Measurements from ENCODE around the gene AP4M1.

Gene AP4M1

DNA sequence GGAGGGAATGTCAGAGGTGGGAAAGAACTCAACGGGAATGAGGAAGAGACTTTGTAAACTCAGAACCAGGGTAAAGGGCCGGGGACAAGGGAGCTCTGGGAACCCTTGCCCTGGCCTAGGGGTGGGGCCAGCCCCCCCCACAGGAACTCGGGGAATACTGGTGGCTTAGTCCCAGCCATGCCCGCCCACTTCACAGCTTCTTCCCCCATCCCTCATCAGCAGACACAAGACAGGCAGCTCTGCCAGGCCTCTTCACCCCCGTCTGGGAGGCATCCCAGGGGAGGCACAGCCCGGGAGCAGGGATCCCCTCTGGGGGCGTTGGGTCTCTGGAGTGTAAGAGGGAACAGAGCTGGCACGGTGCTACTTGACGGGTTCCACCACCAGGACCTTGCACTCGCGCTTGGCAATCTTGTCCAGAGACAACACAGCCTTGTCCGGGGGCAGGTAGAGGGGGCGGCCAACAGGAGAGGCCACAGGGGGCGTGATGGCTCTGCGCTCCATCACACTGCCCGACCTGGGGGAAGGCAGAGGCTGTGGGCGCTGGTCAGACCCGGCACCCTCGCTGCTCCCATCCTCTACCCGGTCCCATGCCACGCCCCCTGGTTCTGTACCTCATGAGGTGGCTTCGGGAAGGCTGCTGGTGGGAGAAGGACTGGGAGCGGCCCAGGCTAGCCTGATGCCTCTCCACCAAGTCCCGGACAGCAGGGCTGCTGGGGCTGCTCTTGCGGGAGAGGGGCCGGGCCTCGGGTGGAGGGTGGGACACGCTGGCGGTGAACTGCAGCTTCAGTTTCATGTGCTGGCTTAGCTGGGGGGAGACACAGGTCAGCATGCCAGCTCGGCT is 53.4 kb downstream of the AP4M1 start:
- H3K27ac ChIP-seq (ENCODE audit: poor library complexity, severe bottlenecking), result no peak overlapping the region
- no peak overlapping the region for H3K4me3 ChIP-seq (ENCODE audit: severe bottlenecking)
- TF ChIP-seq, protein P1, sequence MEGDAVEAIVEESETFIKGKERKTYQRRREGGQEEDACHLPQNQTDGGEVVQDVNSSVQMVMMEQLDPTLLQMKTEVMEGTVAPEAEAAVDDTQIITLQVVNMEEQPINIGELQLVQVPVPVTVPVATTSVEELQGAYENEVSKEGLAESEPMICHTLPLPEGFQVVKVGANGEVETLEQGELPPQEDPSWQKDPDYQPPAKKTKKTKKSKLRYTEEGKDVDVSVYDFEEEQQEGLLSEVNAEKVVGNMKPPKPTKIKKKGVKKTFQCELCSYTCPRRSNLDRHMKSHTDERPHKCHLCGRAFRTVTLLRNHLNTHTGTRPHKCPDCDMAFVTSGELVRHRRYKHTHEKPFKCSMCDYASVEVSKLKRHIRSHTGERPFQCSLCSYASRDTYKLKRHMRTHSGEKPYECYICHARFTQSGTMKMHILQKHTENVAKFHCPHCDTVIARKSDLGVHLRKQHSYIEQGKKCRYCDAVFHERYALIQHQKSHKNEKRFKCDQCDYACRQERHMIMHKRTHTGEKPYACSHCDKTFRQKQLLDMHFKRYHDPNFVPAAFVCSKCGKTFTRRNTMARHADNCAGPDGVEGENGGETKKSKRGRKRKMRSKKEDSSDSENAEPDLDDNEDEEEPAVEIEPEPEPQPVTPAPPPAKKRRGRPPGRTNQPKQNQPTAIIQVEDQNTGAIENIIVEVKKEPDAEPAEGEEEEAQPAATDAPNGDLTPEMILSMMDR (IDR thresholded peaks at IDR 0.05; ENCODE audit: poor library complexity, severe bottlenecking), result no peak
- no peaks in the 10 kb centered on the region for H3K27me3 ChIP-seq (ENCODE audit: insufficient read depth, poor library complexity, severe bottlenecking)
- ATAC-seq (ENCODE audit: low read depth) (no peak), DNase-seq (ENCODE audit: low spot score) (no peak)
- peaks cover 5% of the 10 kb centered on the region for H3K4me1 ChIP-seq (ENCODE audit: insufficient read depth, poor library complexity, severe bottlenecking)
- no peaks in the 10 kb centered on the region for H3K9me3 ChIP-seq (ENCODE audit: severe bottlenecking)
- H3K36me3 ChIP-seq (ENCODE audit: low read depth), result peaks cover 54% of the 10 kb centered on the region

DNA sequence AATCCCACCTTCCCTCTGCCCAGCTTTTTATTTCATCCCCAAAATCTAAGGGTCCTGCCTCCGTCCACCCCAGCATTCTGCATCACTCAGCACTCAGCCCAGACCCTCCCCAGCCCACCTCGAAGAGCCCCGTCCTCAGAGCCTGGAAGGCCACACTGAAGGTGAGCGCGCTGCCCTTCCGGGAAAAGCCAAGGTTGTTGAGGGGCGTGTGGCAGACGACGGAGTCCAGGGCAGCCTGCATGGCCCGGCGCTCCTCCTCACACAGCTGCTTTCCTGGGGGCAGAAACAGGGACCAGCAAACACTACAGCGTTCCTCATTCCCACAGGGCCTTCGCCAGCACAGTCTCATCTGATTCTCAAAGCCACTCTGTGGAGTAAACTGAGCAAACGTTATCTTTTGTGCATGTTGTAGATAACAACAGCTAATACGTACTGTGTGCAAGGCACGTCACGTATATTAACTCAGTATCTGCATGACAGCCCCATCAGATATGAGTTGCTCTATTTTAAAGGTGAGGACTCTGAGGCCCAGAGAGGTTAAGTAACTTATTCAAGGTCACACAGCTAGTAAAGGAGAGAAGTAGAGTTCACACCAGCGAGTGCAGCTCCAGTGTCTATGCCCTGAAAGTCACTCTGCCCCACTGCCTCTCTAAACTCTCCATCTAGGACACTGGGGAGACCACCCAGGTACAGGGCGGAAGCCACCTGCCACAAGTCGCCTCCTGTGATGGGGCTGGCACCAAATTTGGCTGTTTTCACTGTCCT is 54.3 kb downstream of the AP4M1 start:
- H3K4me3 ChIP-seq (ENCODE audit: severe bottlenecking), result no peak overlapping the region
- DNase-seq (ENCODE audit: low spot score) (no peak), ATAC-seq (ENCODE audit: low read depth) (no peak)
- no peaks in the 10 kb centered on the region for H3K27me3 ChIP-seq (ENCODE audit: insufficient read depth, poor library complexity, severe bottlenecking)
- no peaks in the 10 kb centered on the region for H3K4me1 ChIP-seq (ENCODE audit: insufficient read depth, poor library complexity, severe bottlenecking)
- no peak overlapping the region for H3K27ac ChIP-seq (ENCODE audit: poor library complexity, severe bottlenecking)
- H3K36me3 ChIP-seq (ENCODE audit: low read depth), result peaks cover 46% of the 10 kb centered on the region
- H3K9me3 ChIP-seq (ENCODE audit: severe bottlenecking), result no peaks in the 10 kb centered on the region
- TF ChIP-seq, protein P1 (IDR thresholded peaks at IDR 0.05; ENCODE audit: poor library complexity, severe bottlenecking), result no peak

DNA sequence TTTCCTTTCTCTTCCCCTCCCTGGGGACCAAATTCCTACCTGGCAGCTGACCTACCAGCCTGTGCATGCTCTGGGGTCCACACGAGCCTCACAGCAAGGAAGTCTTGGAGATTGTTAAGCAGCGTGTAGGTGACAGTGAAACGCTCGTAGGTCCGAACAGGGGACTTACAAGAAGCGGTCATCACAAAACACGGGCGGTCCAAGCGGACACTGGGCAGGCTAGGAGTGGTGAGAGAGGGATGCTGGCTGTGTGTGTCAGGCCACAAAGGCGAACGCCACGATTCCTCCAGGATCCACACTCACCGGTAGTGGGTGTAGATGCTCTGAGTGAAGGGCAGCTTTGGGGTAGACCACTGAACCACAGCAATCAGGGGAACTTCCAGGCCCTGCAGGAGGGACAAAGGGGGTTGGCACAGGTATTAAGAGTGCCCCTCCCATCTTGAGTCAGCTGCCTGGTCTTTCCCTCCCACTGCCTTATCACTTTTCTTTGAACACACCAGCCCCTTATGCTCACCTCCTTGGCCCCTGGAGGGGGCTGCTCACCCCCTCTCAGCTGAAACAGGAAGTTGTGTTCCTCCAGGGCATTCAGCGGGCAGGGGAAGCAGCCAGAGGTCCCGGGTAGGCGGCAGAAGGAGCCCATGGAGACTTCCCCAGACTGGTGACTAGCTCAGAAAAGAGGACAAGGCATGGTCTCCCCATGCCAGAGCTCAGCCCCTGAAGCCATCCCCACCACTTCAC is 55.1 kb downstream of the AP4M1 start:
- Histone ChIP-seq H3K4me3 (ENCODE audit: severe bottlenecking) (no peak overlapping the region), H3K4me1 (ENCODE audit: insufficient read depth, poor library complexity, severe bottlenecking) (no peaks in the 10 kb centered on the region), H3K27me3 (ENCODE audit: insufficient read depth, poor library complexity, severe bottlenecking) (no peaks in the 10 kb centered on the region), H3K36me3 (ENCODE audit: low read depth) (peaks cover 42% of the 10 kb centered on the region), H3K27ac (ENCODE audit: poor library complexity, severe bottlenecking) (peak overlapping the region; percentile 71), H3K9me3 (ENCODE audit: severe bottlenecking) (no peaks in the 10 kb centered on the region)
- no peak for ATAC-seq (ENCODE audit: low read depth)
- no peak for DNase-seq (ENCODE audit: low spot score)
- TF ChIP-seq, protein P1 (IDR thresholded peaks at IDR 0.05; ENCODE audit: poor library complexity, severe bottlenecking), result no peak

DNA sequence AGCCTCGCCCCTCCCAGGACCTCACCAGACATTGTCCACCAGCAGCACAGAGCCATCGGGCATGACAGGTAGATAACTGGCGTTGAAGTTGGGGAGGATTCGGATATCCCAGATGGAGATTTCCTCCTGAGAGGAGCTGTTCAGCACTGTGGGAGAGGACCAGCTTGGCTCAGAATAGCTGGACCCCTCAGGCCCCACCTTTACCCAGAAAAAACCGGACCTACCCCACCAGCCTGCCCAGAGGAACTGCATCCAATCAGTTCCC is 55.6 kb downstream of the AP4M1 start:
- Histone ChIP-seq H3K9me3 (ENCODE audit: severe bottlenecking) (no peaks in the 10 kb centered on the region), H3K4me1 (ENCODE audit: insufficient read depth, poor library complexity, severe bottlenecking) (no peaks in the 10 kb centered on the region), H3K36me3 (ENCODE audit: low read depth) (peaks cover 41% of the 10 kb centered on the region), H3K27ac (ENCODE audit: poor library complexity, severe bottlenecking) (peak overlapping the region; percentile 71), H3K4me3 (ENCODE audit: severe bottlenecking) (no peak overlapping the region), H3K27me3 (ENCODE audit: insufficient read depth, poor library complexity, severe bottlenecking) (no peaks in the 10 kb centered on the region)
- ATAC-seq (ENCODE audit: low read depth) (no peak), DNase-seq (ENCODE audit: low spot score) (no peak)
- TF ChIP-seq, protein P1 (IDR thresholded peaks at IDR 0.05; ENCODE audit: poor library complexity, severe bottlenecking), result no peak

Data from RWPE2 (cell line).